Rectal smooth muscle tissue (tissue), 1 donor: ENCODE measurements around the gene AFF1.
"Not testable (repeated sequence)": the region's sequence is repeated elsewhere in the genome, so short reads cannot be mapped to it uniquely, and the experiment has no call there.

Experiments
- H3K27ac ChIP-seq: one replicate; pipeline ENCODE4 v1.7.0; 2013; ENCODE audit warnings: low read depth, low read length, inconsistent platforms
- H3K27me3 ChIP-seq: one replicate; pipeline ENCODE4 v1.7.0; 2013; ENCODE audit warnings: low read length; ENCODE audit not compliant: control insufficient read depth, insufficient read depth
- H3K36me3 ChIP-seq: one replicate; pipeline ENCODE4 v1.7.0; 2013; ENCODE audit warnings: low read length; ENCODE audit not compliant: control insufficient read depth, insufficient read depth
- H3K4me1 ChIP-seq: one replicate; pipeline ENCODE4 v1.7.0; 2013; ENCODE audit warnings: low read length; ENCODE audit not compliant: control insufficient read depth, insufficient read depth
- H3K4me3 ChIP-seq: one replicate; pipeline ENCODE4 v1.7.0; 2013; ENCODE audit warnings: low read length
- H3K9ac ChIP-seq: one replicate; pipeline ENCODE4 v1.7.0; 2013; ENCODE audit warnings: low read length

Gene AFF1

GRCh38 chr4:86980230-86980629 is 45.4 kb downstream of the AFF1 start:
- Histone ChIP-seq H3K27ac (no peak overlapping the region), H3K4me1 (no peaks in the 10 kb centered on the region), H3K9ac (no peak overlapping the region), H3K4me3 (no peak overlapping the region), H3K36me3 (no peaks in the 10 kb centered on the region), H3K27me3 (no peaks in the 10 kb centered on the region)

- no peaks in the 10 kb centered on the region for H3K27me3 ChIP-seq
- H3K4me1 ChIP-seq: no peaks in the 10 kb centered on the region
- H3K4me3 ChIP-seq: no peak overlapping the region
- H3K36me3 ChIP-seq: no peaks in the 10 kb centered on the region
- H3K9ac ChIP-seq: no peak overlapping the region
- H3K27ac ChIP-seq: no peak overlapping the region
Observed at GRCh38 chr4:86981789-86982188, 47.0 kb downstream of the AFF1 start.

- H3K4me3 ChIP-seq: not testable (repeated sequence)
Observed at GRCh38 chr4:86985852-86986251, 51.0 kb downstream of the AFF1 start.

GRCh38 chr4:86989658-86990057 is 54.8 kb downstream of the AFF1 start:
- not testable (repeated sequence) for H3K36me3 ChIP-seq, H3K27me3 ChIP-seq, H3K27ac ChIP-seq, H3K9ac ChIP-seq, H3K4me3 ChIP-seq, H3K4me1 ChIP-seq

More at GRCh38 chr4:86985852-86986251, 51.0 kb downstream of the AFF1 start:
- not testable (repeated sequence) for H3K4me1 ChIP-seq, H3K9ac ChIP-seq, H3K27ac ChIP-seq, H3K27me3 ChIP-seq, H3K36me3 ChIP-seq

- no peaks in the 10 kb centered on the region for H3K36me3 ChIP-seq
- H3K27me3 ChIP-seq: no peaks in the 10 kb centered on the region
- H3K4me1 ChIP-seq: no peaks in the 10 kb centered on the region
- H3K4me3 ChIP-seq: no peak overlapping the region
- H3K27ac ChIP-seq: no peak overlapping the region
- H3K9ac ChIP-seq: no peak overlapping the region
Observed at GRCh38 chr4:86990510-86990909, 55.7 kb downstream of the AFF1 start.

- Histone ChIP-seq H3K4me3 (no peak overlapping the region), H3K36me3 (no peaks in the 10 kb centered on the region), H3K27me3 (no peaks in the 10 kb centered on the region), H3K9ac (no peak overlapping the region), H3K4me1 (no peaks in the 10 kb centered on the region), H3K27ac (no peak overlapping the region)
Observed at GRCh38 chr4:86991994-86992393, 57.2 kb downstream of the AFF1 start.

- Histone ChIP-seq H3K27ac (no peak overlapping the region), H3K4me3 (no peak overlapping the region), H3K4me1 (no peaks in the 10 kb centered on the region), H3K36me3 (no peaks in the 10 kb centered on the region), H3K9ac (no peak overlapping the region), H3K27me3 (no peaks in the 10 kb centered on the region)
Observed at GRCh38 chr4:86993909-86994681, 59.3 kb downstream of the AFF1 start.

GRCh38 chr4:86994686-86995085 is 59.9 kb downstream of the AFF1 start:
- Histone ChIP-seq H3K27ac (no peak overlapping the region), H3K36me3 (no peaks in the 10 kb centered on the region), H3K4me1 (no peaks in the 10 kb centered on the region), H3K9ac (no peak overlapping the region), H3K4me3 (no peak overlapping the region), H3K27me3 (no peaks in the 10 kb centered on the region)

- not testable (repeated sequence) for H3K36me3 ChIP-seq, H3K27me3 ChIP-seq, H3K4me1 ChIP-seq, H3K4me3 ChIP-seq, H3K27ac ChIP-seq, H3K9ac ChIP-seq
Observed at GRCh38 chr4:86996510-86996909, 61.7 kb downstream of the AFF1 start.

GRCh38 chr4:86999136-86999643 is 64.4 kb downstream of the AFF1 start:
- Histone ChIP-seq H3K4me3 (no peak overlapping the region), H3K27me3 (no peaks in the 10 kb centered on the region), H3K4me1 (peaks cover 7% of the 10 kb centered on the region), H3K9ac (no peak overlapping the region), H3K36me3 (no peaks in the 10 kb centered on the region), H3K27ac (no peak overlapping the region)

GRCh38 chr4:87002682-87003043 is 67.9 kb downstream of the AFF1 start:
- no peak overlapping the region for H3K9ac ChIP-seq
- no peaks in the 10 kb centered on the region for H3K27me3 ChIP-seq
- H3K27ac ChIP-seq: no peak overlapping the region
- no peaks in the 10 kb centered on the region for H3K36me3 ChIP-seq
- no peak overlapping the region for H3K4me3 ChIP-seq
- H3K4me1 ChIP-seq: peaks cover 16% of the 10 kb centered on the region

GRCh38 chr4:87003266-87003665 is 68.5 kb downstream of the AFF1 start:
- H3K9ac ChIP-seq: no peak overlapping the region
- H3K4me3 ChIP-seq: no peak overlapping the region
- peaks cover 16% of the 10 kb centered on the region for H3K4me1 ChIP-seq
- no peak overlapping the region for H3K27ac ChIP-seq
- H3K36me3 ChIP-seq: no peaks in the 10 kb centered on the region
- H3K27me3 ChIP-seq: no peaks in the 10 kb centered on the region

- Histone ChIP-seq H3K4me1 (peaks cover 23% of the 10 kb centered on the region), H3K27ac (peak overlapping the region; percentile 91), H3K4me3 (peak overlapping the region; percentile 87), H3K27me3 (no peaks in the 10 kb centered on the region), H3K36me3 (no peaks in the 10 kb centered on the region), H3K9ac (no peak overlapping the region)
Observed at GRCh38 chr4:87005369-87005689, 70.5 kb downstream of the AFF1 start.
